WTC11 (cell line): ENCODE data around the gene GPX6. TPM values are rescaled to one million over a fixed set of nuclear protein-coding genes. Genes with fewer than 3 reads are reported as not detected.

Experiments
- ATAC-seq: fragments of 200-7000 bp; cut with Tn5 transposase; 2 replicates; pipeline ENCODE4 v1.10.0; 2021; ENCODE audit warnings: mild to moderate bottlenecking, moderate library complexity
- CTCF ChIA-PET: fragments of 300-600 bp; sonication (Branson Sonifier 250); formaldehyde crosslinking; loops from one replicate; lab custom pipeline; 2021; ENCODE audit warnings: antibody characterized with exemption; lab: Charles Lee
- POLR2A ChIA-PET: fragments of 350-600 bp; sonication (Branson Sonifier 250); formaldehyde crosslinking; loops from one replicate; lab custom pipeline; 2021; ENCODE audit warnings: antibody characterized with exemption; lab: Charles Lee
- DNase-seq: peaks from one replicate; pipeline ENCODE4 v3.0.0; 2021; ENCODE audit warnings: low spot score
- H3K27ac Mint-ChIP-seq: 2 replicates; pipeline ENCODE4 v1.8.0; 2021; ENCODE audit warnings: mixed read lengths
- H3K27me3 Mint-ChIP-seq: 2 replicates; pipeline ENCODE4 v1.8.0; 2021; ENCODE audit warnings: low read depth, mild to moderate bottlenecking, moderate library complexity, mixed read lengths
- H3K36me3 Mint-ChIP-seq: 2 replicates; pipeline ENCODE4 v1.8.0; 2021; ENCODE audit warnings: mixed read lengths
- H3K4me1 Mint-ChIP-seq: 2 replicates; pipeline ENCODE4 v1.8.0; 2022; ENCODE audit warnings: mixed read lengths
- H3K4me3 Mint-ChIP-seq: 2 replicates; pipeline ENCODE4 v1.8.0; 2021; ENCODE audit warnings: mild to moderate bottlenecking, moderate library complexity, mixed read lengths
- H3K9me3 Mint-ChIP-seq: 2 replicates; pipeline ENCODE4 v1.8.0; 2021; ENCODE audit warnings: mixed read lengths
- ARID4B ChIP-seq: sonication (generic); formaldehyde crosslinking; IDR thresholded peaks from 2 replicates; pipeline ENCODE4 v1.8.0; 2023; ENCODE audit warnings: missing genetic modification reagents, mild to moderate bottlenecking, borderline replicate concordance
- E2F1 ChIP-seq: sonication (generic); formaldehyde crosslinking; IDR thresholded peaks from 2 replicates; pipeline ENCODE4 v1.8.0; 2022; ENCODE audit warnings: mild to moderate bottlenecking, missing genetic modification reagents
- E2F4 ChIP-seq: sonication (generic); formaldehyde crosslinking; IDR thresholded peaks from 2 replicates; pipeline ENCODE4 v1.8.1; 2022; ENCODE audit warnings: low read depth, mild to moderate bottlenecking, moderate library complexity, missing genetic modification reagents, borderline replicate concordance
- ERG ChIP-seq: fragments of 250-450 bp; sonication (Bioruptor Pico); IDR thresholded peaks from 2 replicates; pipeline ENCODE4 v1.8.0; 2021; ENCODE audit warnings: mild to moderate bottlenecking
- FOXJ3 ChIP-seq: sonication (generic); formaldehyde crosslinking; IDR thresholded peaks from 2 replicates; pipeline ENCODE4 v1.9.0; 2021; ENCODE audit warnings: missing genetic modification reagents, mild to moderate bottlenecking, borderline replicate concordance
- GRHL2 ChIP-seq: fragments of 250-450 bp; sonication (Bioruptor Pico); IDR thresholded peaks from 2 replicates; pipeline ENCODE4 v1.8.0; 2022; ENCODE audit warnings: mild to moderate bottlenecking, moderate library complexity; ENCODE audit not compliant: insufficient replicate concordance, severe bottlenecking
- HMGA2 ChIP-seq: fragments of 250-450 bp; sonication (Bioruptor Pico); IDR thresholded peaks from 2 replicates; pipeline ENCODE4 v1.4.0; 2021; ENCODE audit warnings: mild to moderate bottlenecking, moderate library complexity
- JAZF1 ChIP-seq: fragments of 250-450 bp; sonication (Bioruptor Pico); IDR thresholded peaks from 2 replicates; pipeline ENCODE4 v1.9.0; 2021; ENCODE audit warnings: moderate library complexity, mild to moderate bottlenecking, inconsistent platforms
- JUN ChIP-seq: sonication (generic); formaldehyde crosslinking; IDR thresholded peaks from 2 replicates; pipeline ENCODE4 v1.8.0; 2023; ENCODE audit warnings: mild to moderate bottlenecking, missing genetic modification reagents
- NFYB ChIP-seq: sonication (generic); formaldehyde crosslinking; conservative IDR thresholded peaks from 2 replicates; pipeline ENCODE4 v1.8.0; 2022; ENCODE audit warnings: low read depth, missing genetic modification reagents
- NR2C2 ChIP-seq: sonication (generic); formaldehyde crosslinking; IDR thresholded peaks from 2 replicates; pipeline ENCODE4 v1.8.0; 2022; ENCODE audit warnings: mild to moderate bottlenecking, missing genetic modification reagents
- OVOL2 ChIP-seq: fragments of 250-450 bp; sonication (Bioruptor Pico); IDR thresholded peaks from 2 replicates; pipeline ENCODE4 v1.9.0; 2021; ENCODE audit warnings: mild to moderate bottlenecking, borderline replicate concordance
- SP1 ChIP-seq: sonication (generic); formaldehyde crosslinking; conservative IDR thresholded peaks from 2 replicates; pipeline ENCODE4 v1.8.1; 2022; ENCODE audit warnings: missing genetic modification reagents
- TCF7 ChIP-seq: sonication (generic); formaldehyde crosslinking; IDR thresholded peaks from 2 replicates; pipeline ENCODE4 v1.8.0; 2022; ENCODE audit warnings: mild to moderate bottlenecking, low read depth, missing genetic modification reagents, moderate library complexity
- TEAD4 ChIP-seq: sonication (generic); formaldehyde crosslinking; IDR thresholded peaks from 2 replicates; pipeline ENCODE4 v1.8.0; 2022; ENCODE audit warnings: mild to moderate bottlenecking, missing genetic modification reagents
- ZNF219 ChIP-seq: sonication (generic); formaldehyde crosslinking; IDR thresholded peaks from 2 replicates; pipeline ENCODE4 v1.8.0; 2023; ENCODE audit warnings: missing genetic modification reagents, mild to moderate bottlenecking, borderline replicate concordance
- ZNF281 ChIP-seq: sonication (generic); formaldehyde crosslinking; IDR thresholded peaks from 2 replicates; pipeline ENCODE4 v1.8.0; 2023; ENCODE audit warnings: mild to moderate bottlenecking, missing genetic modification reagents
- total RNA-seq: library from RNA; stranded (reverse); gene quantifications from 3 replicates; pipeline ENCODE4 v1.2.3, GENCODE V29; 2021
- TF ChIP-seq, protein P1 (sequence below): sonication (generic); formaldehyde crosslinking; IDR thresholded peaks from 2 replicates; pipeline ENCODE4 v1.8.1; 2023; ENCODE audit warnings: mild to moderate bottlenecking, missing genetic modification reagents, moderate library complexity
- TF ChIP-seq, protein P2 (sequence below): fragments of 250-450 bp; sonication (Bioruptor Pico); conservative IDR thresholded peaks from 2 replicates; pipeline ENCODE4 v1.9.0; 2021; ENCODE audit warnings: mild to moderate bottlenecking
- TF ChIP-seq, protein P3 (sequence below): sonication (generic); formaldehyde crosslinking; IDR thresholded peaks from 2 replicates; pipeline ENCODE4 v1.8.1; 2022; ENCODE audit warnings: mild to moderate bottlenecking, missing genetic modification reagents, moderate library complexity, borderline replicate concordance

GPX6 gene
- total RNA-seq, 1 experiment from 2014 or later: not detected

DNA sequence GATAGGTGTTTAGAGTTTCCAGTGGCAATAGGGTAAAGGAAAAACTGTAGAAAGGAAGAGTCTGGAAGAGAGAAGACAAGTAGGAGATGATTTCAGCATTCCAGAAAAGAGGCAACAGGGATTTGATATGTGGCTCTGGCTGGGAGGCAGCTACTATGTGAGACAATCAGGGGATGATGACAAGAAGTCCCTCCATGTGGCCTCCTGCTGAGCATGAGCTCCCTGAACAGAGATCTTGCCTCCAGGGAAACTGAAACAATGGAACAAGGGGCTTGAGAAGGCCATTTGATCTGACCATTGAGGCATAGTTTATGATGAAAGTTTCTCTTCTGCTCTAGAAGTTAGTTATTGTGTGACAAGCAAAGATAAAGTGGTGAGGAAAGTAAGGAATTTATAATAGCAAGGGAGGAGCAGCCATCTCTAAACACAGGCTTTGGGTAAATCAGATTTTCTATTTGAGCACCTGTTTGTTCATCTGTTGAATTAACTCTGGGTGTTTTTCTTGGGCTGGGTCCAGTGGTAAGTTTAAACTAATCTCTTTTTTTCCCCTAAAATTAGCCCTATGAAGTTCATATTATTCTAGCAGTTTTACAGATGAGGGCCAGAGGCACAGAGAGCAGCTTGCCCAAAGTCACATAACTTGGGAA lies 7.1 kb upstream of the GPX6 start:
- peaks cover 17% of the 10 kb centered on the region for H3K27me3 Mint-ChIP-seq
- H3K27ac Mint-ChIP-seq: no peak overlapping the region
- no peak overlapping the region for H3K4me3 Mint-ChIP-seq
- ATAC-seq: no peak
- ChIA-PET CTCF (interaction anchor here (0.9 kb wide), 1 partner anchor 9 kb away, joined by 4 read pairs; no protein-coding TSS in a partner anchor), POLR2A (no interaction called here)
- H3K4me1 Mint-ChIP-seq: peaks cover 9% of the 10 kb centered on the region
- H3K9me3 Mint-ChIP-seq: no peaks in the 10 kb centered on the region
- H3K36me3 Mint-ChIP-seq: no peaks in the 10 kb centered on the region
- no peak for DNase-seq
- no peak for TF ChIP-seq HMGA2 (CRISPR knock-in tag)
- TF ChIP-seq SP1 (CRISPR knock-in tag): no peak
- TF ChIP-seq TCF7 (CRISPR knock-in tag): no peak
- no peak for TF ChIP-seq OVOL2 (CRISPR knock-in tag)
- TF ChIP-seq ARID4B (CRISPR knock-in tag): no peak
- TF ChIP-seq ERG (CRISPR knock-in tag): no peak
- TF ChIP-seq, protein P1, sequence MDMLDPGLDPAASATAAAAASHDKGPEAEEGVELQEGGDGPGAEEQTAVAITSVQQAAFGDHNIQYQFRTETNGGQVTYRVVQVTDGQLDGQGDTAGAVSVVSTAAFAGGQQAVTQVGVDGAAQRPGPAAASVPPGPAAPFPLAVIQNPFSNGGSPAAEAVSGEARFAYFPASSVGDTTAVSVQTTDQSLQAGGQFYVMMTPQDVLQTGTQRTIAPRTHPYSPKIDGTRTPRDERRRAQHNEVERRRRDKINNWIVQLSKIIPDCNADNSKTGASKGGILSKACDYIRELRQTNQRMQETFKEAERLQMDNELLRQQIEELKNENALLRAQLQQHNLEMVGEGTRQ (CRISPR knock-in tag): no peak
- no peak for TF ChIP-seq ZNF281 (CRISPR knock-in tag)
- TF ChIP-seq FOXJ3 (CRISPR knock-in tag): no peak
- TF ChIP-seq, protein P2, sequence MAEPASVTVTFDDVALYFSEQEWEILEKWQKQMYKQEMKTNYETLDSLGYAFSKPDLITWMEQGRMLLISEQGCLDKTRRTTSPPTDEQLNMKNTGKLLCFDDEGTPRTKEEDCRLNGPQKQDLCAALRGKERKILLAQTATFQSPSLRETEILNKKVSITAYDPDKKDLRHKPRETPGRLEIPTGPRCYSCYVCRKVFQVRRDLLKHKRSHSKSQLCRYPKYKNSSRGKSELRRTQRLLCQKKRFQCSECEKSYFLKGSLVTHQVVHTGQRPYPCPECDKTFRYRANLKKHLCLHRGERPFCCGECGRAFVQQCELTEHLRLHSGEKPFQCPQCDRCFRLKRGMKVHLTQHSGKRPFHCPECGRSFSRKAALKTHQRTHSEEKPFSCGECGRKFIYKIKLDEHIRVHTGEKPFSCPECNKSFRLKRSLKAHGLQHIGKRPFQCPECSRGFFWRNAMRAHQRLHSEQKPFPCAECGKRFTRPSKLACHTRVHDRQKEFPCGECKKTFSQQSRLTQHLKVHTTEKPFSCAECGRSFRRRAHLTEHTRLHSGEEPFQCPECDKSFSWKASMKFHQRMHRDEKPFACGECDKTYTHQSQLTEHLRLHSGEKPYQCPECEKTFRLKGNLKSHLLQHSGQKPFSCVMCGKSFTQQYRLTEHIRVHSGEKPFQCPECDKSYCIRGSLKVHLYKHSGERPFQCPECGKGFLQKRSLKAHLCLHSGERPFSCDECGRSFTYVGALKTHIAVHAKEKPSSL: no peak
- TF ChIP-seq ZNF219: no peak
- TF ChIP-seq, protein P3, sequence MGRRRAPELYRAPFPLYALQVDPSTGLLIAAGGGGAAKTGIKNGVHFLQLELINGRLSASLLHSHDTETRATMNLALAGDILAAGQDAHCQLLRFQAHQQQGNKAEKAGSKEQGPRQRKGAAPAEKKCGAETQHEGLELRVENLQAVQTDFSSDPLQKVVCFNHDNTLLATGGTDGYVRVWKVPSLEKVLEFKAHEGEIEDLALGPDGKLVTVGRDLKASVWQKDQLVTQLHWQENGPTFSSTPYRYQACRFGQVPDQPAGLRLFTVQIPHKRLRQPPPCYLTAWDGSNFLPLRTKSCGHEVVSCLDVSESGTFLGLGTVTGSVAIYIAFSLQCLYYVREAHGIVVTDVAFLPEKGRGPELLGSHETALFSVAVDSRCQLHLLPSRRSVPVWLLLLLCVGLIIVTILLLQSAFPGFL (CRISPR knock-in tag): no peak
- TF ChIP-seq NR2C2 (CRISPR knock-in tag): no peak
- no peak for TF ChIP-seq GRHL2 (CRISPR knock-in tag)
- no peak for TF ChIP-seq E2F1 (CRISPR knock-in tag)
- TF ChIP-seq JAZF1 (CRISPR knock-in tag): no peak
- TF ChIP-seq E2F4 (CRISPR knock-in tag): no peak
- TF ChIP-seq NFYB: no peak
- TF ChIP-seq JUN (CRISPR knock-in tag): no peak
- no peak for TF ChIP-seq TEAD4 (CRISPR knock-in tag)
